ENCODE results near the gene TMED6.
"Not testable (repeated sequence)": the region's sequence is repeated elsewhere in the genome, so short reads cannot be mapped to it uniquely, and the experiment has no call there.

TMED6 gene

GRCh38 chr16:69351309-69352027 is at the start of gene TMED6:
Gene TMED6, minus strand, starts transcription at chr16:69351786. Its CDS starts 33 bp downstream, at chr16:69351753.
- no peak for DNase-seq

GRCh38 chr16:69399361-69399760 is 47.8 kb upstream of the TMED6 start:
- no peak for DNase-seq

GRCh38 chr16:69397821-69398521 is 46.4 kb upstream of the TMED6 start:
- no peak for DNase-seq

- DNase-seq, result peak; percentile 80
These were observed 44.8 kb upstream of the TMED6 start for GRCh38 chr16:69396187-69397061.

- DNase-seq, result no peak
These were observed 44.2 kb upstream of the TMED6 start for GRCh38 chr16:69395859-69396186.

- DNase-seq, result no peak
These were observed 42.6 kb upstream of the TMED6 start for GRCh38 chr16:69393898-69394849.

- DNase-seq, result no peak
These were observed 35.0 kb upstream of the TMED6 start for GRCh38 chr16:69386596-69386995.

GRCh38 chr16:69384974-69385373 is 33.4 kb upstream of the TMED6 start:
- no peak for DNase-seq

GRCh38 chr16:69382421-69382820 is 30.8 kb upstream of the TMED6 start:
- DNase-seq, result no peak

GRCh38 chr16:69381231-69381630 is 29.6 kb upstream of the TMED6 start:
- DNase-seq, result no peak

GRCh38 chr16:69378760-69379159 is 27.2 kb upstream of the TMED6 start:
- no peak for DNase-seq

- no peak for DNase-seq
These were observed 26.4 kb upstream of the TMED6 start for GRCh38 chr16:69378036-69378435.

GRCh38 chr16:69376393-69377059 is 24.9 kb upstream of the TMED6 start:
- no peak for DNase-seq

GRCh38 chr16:69373019-69373418 is 21.4 kb upstream of the TMED6 start:
- DNase-seq, result no peak

- no peak for DNase-seq
These were observed 20.0 kb upstream of the TMED6 start for GRCh38 chr16:69371564-69371963.

GRCh38 chr16:69368866-69369265 is 17.3 kb upstream of the TMED6 start:
- no peak for DNase-seq

- no peak for DNase-seq
These were observed 16.4 kb upstream of the TMED6 start for GRCh38 chr16:69367980-69368379.

GRCh38 chr16:69366431-69366830 is 14.8 kb upstream of the TMED6 start:
- no peak for DNase-seq

GRCh38 chr16:69365901-69366300 is 14.3 kb upstream of the TMED6 start:
- DNase-seq, result no peak

- no peak for DNase-seq
These were observed 12.5 kb upstream of the TMED6 start for GRCh38 chr16:69364088-69364487.

- no peak for DNase-seq
These were observed 11.7 kb upstream of the TMED6 start for GRCh38 chr16:69363281-69363717.

- not testable (repeated sequence) for DNase-seq
These were observed 8.5 kb upstream of the TMED6 start for GRCh38 chr16:69360070-69360469.
